ENCODE results near the gene MAP3K20.
"Not testable (repeated sequence)": the region's sequence is repeated elsewhere in the genome, so short reads cannot be mapped to it uniquely, and the experiment has no call there.

Gene MAP3K20

DNA sequence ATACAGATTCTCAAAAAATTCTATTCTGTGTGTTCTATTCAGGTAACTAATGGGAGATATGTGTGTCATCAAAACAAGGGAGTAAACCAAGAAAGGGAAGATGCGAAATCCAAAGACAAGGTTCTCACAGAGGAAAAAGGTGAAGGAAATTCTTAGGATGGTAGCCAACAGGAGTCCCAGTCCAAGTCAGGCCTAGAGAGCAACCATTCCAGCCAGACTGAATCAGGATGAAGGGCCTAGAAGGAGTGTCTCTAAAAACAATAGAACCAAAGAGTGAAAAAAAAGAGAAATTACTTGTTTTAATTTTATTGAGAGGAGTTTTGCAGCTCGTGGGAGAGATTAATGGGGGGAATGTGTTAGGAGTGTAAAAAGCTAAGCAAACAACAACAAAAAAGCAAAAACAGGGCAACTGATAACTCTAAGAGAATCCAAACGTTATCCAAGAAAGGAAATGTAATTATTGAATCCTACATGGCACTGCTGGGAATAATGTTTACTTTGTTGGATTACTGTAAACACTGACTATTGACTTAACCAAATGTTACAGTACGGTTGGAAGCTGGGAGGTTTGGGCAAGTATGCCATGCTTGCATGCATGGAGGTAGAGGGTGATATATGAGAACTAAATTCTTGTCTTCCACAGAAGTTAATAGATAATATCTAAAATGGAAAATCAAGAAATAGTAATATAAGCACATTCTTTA is 12.3 kb downstream of the MAP3K20 start:
- DNase-seq = no peak

DNA sequence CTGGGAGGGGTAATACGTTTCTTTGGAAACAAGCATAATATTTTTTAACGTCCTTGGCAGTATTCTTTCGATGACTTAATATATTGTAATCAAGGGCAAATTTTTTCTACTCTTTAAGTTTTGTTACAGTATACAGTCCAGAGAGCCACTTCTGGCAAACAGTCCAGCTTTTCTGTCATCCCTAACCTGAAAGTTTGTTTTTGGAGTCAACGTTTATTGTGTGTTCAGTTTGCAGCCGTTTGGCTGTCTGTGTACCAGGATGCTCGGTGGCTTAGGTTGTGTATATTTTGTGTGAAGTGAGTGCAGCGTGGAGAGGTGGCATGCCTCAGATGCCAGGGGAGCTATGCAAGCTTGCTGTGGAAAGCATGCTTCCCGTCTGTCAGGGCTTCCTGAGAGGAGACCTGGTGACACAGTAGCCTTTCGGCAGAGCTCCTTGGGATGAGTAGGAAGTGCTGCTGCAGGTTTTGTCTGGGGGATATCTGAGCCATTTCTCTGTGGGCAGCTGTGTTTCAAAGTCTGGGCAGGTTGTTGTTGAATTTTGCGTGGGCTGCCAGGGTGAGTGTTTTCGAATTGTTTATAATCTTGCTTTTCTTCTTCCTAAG is 14.7 kb downstream of the MAP3K20 start:
- no peak for DNase-seq

DNA sequence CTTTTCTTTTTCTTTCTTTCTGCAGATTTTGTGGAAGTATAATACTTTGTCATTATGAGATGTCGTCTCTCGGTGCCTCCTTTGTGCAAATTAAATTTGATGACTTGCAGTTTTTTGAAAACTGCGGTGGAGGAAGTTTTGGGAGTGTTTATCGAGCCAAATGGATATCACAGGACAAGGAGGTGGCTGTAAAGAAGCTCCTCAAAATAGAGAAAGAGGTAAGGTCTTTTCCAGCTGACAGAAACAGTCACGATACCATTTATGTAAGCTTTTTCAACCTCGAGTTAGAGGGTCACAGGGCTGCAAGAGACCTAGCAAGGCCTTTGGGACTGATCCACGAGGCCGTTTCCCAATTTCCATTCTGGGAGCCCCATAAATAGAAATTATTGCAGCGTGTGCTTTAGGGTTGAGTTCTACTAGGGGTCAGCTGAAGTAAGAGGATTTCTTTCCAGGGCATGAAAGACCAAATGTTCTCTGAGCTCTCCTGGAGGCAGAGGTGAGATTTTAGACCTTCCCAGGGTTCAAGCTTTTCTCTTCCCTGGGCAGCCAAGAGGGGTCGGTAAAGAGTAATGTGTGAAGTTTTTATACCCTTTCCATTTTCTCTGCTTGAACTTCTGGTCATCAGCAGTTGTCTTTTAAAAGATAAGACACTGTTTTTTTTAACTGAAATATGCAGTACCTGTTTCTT is 15.5 kb downstream of the MAP3K20 start:
- no peak for DNase-seq

DNA sequence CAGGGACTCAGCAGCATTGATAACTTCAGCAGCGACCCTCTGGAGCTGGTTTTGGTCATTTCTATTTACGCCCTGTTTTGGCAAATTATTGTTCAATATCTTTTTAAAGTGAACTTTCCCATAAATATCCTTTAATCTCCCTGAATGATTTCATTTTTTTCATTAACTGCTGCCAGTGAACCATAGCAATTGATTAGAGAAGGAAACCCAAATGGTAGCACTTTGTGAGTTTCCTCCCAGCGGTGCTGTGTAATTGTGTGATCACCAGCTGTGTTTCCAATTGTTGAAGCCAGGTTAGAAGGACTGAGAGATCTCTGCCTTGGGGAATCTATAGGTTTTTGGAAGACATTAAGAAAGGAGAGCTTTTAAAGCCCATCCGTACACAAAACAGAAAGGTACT is 16.3 kb downstream of the MAP3K20 start:
- no peak for DNase-seq

DNA sequence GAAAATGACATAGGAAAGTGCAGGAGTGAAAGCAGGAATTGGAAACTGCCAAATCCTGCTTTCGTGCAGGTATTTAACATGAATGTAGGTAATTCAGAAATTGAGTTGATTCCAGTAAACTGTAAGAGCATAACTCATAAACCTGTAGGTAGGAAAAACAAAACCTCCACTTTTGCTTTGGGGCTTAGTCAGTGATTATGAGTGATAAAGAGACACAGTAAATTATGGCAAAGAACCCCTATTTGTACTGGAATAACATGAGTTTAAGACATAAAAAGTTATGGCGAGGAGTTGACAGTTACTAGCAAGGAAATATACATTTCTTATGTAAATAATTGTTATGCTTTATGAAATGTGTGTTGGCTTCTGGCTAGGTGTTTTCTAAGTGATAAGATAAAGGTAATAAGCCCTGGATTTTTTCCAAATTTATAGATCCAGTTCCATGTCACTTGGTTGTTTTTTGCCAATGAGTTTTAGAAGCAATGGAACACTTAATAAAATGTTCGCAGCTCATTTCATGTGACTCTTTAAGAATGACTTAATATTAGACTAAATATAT is 17.3 kb downstream of the MAP3K20 start:
- DNase-seq = no peak

DNA sequence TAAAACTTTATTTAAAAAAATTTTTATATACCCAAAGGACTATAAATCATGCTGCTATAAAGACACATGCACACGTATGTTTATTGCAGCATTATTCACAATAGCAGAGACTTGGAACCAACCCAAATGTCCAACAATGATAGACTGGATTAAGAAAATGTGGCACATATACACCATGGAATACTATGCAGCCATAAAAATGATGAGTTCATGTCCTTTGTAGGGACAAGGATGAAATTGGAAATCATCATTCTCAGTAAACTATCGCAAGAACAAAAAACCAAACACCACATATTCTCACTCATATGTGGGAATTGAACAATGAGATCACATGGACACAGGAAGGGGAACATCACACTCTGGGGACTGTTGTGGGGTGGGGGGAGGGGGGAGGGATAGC is 18.0 kb downstream of the MAP3K20 start:
- not testable (repeated sequence) for DNase-seq

DNA sequence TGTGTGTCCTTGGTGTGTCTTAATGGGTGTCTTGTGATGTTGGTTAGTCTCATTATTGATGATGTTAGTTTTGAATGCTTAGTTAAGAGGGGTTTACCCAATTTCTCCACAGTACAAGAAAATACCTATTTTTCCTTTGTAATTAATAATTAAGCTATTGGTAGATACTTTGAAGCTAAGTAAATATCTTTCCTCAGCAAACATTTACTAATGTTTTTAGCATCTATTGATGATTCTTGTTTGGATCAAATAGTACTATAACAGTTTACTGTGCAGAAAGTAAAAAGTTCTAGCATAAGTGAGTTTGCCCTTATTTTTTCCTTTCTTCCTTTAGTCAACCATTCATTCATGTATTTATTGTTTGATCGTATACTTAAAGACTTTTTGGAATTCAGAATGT is 19.1 kb downstream of the MAP3K20 start:
- no peak for DNase-seq

DNA sequence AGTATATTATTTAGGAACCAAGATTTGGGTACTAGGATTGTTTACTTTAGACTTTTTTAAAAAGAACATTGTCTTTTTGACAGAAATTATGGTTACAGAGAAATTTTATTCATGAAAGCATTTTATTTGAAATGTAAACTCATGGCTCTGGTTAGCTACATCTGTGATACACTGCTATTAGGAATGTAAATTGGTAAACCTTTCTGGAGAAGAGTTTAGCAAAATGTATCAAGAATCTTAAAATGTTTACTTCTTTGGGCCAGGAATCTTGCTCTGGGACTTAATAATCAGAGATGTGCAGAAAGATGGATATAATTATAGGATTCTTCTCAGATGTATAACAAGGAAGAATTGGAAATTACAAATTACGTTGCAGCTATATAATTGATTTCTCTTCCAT is 19.7 kb downstream of the MAP3K20 start:
- DNase-seq = no peak

DNA sequence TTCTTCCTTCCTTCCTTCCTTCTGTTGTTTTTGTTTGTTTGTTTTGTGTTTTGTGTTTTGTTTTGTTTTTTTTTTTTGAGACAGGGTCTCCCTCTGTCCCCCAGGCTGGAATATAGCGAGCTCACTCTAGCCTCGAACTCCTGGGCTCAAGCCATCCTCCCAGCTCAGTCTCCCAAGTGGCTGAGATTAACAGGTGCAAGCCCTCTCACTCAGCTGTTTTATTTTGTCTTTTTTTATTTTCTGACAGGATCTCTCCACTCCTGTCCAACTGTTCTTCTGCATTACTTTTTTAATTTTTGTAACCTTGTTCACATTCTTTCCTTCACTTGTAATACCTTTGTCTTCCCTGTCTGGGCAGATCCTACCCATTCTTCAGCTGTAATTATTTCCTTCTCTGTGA is 23.6 kb downstream of the MAP3K20 start:
- no peak for DNase-seq

DNA sequence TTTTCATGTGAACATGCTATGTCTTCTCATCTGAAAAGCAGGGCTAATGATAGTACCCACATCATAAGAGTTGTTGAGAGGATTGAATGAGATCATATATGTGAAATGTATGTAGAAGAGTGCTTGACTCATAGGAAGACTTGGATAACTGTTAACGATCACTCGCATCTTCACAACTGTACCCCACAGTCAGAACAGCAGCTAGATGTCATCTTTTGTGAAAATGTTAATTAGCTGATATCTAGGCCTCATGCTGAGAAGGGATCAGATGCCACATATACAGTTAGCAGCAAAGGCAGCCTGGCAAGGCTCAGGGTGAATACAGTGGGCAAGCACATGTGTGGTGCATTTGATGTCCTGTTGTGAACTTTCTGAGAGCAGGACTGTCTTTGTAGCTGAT is 24.2 kb downstream of the MAP3K20 start:
- DNase-seq = no peak

DNA sequence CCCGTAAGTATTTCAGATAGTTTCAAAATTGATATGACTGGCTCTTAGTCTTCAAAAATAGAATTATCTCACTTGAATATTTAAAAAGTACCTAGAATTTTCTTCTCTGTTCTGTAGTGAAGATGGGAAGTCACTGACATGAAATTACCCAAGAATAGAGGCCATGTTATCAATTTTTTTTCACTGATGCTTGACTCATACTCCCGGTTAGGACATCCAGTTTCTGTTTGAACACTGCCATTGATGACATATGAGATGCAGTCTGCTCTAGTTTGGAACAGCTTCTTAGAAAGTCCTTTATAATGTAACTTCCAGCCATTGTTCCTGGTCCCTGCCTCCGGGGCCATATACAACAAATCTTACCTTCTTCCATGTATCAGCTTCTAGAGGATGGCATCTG is 26.0 kb downstream of the MAP3K20 start:
- no peak for DNase-seq

DNA sequence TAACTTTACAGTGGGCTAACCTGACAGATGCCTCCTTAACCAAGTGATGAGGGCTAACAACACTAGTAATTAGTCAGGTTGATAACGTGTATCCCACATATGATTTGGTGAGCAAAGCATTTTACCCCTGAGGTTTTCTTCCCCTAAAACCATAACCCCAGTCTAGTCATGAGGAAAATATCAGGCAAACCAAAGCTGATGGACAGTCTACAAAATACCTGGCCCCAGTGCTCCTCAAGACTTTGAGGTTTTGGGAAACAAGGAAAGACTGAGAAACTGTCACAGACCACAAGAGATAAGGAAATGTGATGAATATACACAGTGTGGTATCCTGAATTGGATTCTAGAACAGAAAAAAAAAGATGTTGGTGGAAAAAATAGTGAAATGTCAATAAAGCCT is 28.5 kb downstream of the MAP3K20 start:
- no peak for DNase-seq

DNA sequence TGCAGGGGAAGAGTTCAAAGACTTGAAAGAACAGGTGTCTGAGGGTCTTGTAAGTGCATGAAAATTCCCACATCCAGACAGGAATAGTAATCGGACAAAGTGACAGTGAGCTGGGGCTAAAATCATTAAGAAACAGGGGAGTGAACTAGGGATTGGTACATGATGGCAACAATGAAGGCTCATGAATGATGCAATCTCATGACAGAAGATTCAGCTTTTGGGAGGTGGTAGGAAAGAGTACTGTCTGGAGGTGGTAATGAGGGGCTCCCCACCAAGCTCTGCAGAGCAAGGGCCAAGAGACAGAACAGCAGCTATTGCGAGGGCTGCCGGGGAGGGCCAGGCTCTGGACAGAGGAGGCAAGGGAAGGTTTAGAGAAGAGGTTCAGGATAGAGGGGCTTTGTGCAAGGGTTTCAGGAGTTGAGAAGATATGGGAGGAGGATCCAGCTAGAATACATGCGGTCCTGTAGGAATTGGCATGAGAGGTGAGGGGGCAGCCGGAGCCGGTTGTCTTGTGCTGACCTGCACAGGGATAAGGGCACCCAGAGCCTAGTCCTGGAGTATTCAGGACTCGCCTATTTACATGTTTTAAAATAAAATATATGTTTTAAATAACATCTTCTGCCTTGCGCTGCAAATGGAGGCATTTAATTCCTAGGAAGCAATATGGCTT is 31.4 kb downstream of the MAP3K20 start:
- DNase-seq = no peak

DNA sequence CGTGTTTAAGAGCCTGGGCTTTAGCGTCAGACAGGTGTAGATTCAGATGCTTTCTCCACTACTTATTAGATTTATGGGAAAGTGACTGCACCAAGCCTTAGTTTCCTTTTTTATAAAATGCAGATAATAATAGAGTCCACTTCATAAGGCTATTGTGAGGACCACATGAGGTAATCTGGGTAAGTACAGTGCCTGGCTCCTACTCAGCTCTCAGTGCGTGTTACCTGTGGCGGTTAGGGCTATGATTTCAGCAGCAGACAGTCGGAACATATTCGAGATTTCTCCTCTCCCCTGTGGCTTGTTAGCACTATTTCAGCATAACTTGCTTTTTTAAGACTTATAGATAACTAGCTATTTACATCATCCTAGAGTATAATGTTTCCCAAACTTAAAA is 32.0 kb downstream of the MAP3K20 start:
- DNase-seq = no peak

DNA sequence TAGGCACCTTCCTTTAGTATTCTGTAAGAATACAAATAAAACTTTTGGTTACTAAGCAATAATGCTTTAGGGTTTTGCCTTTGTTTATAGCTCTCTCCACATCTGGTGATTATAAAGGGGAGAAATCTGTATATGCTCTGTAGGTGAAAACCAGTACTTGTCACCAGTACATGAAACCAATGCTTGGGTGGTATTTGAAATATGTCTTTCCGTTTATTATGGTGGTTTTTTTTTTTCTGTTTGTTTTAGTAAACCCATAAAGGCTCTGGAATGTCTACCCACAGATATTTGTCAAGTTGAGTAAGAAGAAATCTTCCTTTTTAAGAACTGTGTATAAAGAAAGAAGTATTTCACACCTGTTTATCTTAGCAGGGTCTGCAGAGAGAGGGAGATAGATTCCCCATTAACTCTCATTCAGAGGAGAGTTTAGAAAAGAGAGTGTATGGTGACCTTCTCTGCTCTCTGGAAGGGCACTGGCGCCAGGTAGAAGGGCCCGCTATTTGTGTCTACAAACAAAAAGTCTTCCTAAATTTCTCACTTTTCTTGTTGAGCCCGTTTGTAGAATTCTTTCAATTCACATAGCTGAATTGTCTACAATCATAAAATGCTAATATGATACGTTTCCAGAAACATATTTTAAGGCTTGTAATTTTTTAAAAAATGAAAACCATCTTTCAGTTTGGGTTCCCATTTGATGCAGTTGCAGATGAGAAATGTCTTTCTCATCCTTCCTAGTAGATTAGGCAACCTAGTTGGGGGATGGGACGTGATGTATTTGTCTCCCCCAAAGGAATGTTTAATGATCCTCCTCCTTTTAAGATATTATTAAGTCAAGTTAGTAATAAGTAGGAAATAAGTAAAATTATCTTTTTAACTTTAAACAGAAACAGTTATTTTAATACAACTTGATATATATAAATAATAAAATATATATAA is 33.9 kb downstream of the MAP3K20 start:
- DNase-seq = no peak

DNA sequence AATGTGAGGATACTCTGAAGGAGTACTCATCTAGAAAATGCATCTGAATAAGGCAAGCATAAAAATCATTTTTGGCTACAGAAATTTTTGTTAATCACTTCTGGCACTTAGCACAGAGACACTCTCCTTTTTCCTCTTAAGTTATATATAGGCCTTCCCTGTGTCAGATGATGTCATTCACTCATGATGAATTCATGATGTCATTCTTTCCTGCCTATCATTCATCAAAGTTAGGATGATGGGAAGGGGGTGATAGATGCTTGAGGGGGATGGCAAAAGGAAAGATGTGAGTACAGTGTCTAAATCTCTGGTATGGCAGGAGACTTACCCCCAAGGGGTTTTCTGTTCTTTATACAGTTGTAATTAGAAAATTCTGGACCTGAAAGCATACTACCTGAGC is 42.0 kb downstream of the MAP3K20 start:
- DNase-seq = no peak

DNA sequence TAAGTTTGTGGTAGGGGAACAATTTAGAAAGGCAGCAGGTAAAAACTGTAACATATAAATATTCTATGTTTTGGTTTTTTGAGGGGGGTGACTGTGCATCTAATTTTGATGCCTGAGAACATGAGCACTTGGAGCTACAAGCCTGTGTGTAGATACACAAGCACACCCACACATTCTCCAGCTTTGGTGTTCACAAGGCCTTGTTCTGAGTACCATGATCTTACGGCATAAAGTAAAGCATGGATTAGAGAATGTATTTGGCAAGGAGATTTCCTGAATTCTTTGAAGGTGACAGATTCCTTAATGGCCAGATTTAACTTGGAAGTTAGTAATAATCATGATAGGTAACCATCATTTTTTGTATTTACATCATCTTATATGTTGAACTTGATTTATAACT is 42.7 kb downstream of the MAP3K20 start:
- no peak for DNase-seq

DNA sequence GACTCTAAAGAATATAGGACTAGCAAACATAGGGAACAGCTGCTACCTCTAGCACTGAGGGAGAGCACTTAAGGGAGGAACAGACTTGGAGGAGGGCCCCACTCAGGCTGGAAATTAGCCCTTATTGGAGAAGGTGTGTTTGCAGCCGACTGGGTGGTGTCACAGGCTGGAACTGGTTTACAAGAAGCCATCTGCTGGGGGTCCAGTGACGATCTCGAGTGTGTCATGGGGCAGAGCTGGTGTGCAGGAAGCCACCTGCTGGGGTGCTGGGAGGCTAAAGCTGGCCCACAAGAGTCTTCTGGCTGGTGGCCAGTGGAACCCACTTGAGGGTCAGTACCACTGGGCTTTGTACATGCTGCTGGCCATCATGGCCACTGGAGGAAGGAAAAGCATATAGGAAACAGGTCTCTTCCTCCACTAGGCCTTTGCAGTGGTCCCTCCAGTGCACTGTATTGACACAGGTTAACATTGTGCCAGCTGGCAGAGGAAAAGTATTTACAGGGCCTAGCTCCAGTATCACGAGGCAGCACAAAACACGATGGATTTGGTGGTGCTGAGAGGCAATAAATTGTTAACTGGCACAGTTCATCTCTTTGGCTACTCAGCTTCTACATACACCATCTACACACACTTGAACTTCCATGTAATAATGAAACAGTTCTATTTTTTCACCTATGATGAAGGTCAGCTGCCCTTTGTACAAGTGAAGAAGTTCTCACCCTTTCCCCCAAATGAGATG is 43.6 kb downstream of the MAP3K20 start:
- peak; percentile 7 for DNase-seq

DNA sequence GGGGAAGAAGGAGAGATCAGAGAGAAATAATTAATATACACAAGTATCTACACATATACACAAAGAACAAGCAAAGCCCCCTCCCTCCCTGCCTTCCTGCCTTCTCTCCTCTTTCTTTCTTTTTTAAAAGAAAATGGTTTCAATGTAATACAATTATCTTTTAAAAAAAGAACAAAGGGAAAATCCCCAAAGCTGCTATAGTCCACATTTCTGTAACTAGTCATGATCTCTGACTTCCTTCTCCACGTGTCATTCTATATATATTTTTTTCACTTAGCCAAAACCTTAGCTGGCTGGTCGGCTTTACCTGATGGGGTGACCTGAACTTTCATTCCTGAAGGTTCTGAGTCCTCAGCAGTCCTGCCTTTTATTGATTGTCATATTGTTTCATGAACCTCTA is 44.3 kb downstream of the MAP3K20 start:
- no peak for DNase-seq

DNA sequence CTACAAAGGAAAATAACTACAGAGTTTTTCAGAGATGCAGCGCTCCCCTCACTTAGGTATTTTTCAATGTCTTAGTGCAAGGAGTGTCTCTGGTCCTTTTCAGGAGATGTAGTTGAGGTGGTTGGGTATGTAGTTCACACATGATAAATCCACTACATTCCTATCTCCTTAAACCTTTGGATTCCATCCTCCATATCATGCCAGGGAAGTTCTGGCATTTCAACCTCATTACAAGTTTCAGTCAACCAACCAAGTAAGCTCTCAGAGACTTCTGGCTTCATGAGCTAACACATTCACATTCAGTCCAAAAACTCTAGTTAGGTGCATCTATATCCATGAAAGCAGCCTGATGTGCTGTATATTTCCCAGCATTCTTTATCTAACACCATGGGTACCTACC is 47.3 kb downstream of the MAP3K20 start:
- no peak for DNase-seq

DNA sequence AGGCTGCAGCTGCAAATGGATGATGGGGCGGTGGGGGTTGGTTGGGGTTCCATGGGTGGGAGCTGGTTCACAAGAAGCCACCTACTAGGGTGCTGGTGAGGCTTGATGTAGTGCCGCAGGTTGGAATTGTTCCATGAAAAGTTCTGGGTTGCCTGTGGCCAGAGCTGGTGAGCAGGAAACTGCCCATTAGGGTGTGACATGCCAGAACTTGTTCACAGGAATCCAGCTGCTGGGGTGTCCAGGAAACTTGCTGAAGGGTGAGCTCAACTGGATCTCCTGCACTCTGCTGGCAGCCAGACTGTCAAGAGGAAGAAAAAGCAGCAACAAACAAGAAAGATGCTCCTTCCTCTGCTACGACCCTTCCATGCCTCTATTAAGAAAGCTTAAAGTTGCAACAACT is 48.8 kb downstream of the MAP3K20 start:
- DNase-seq = peak; percentile 11

DNA sequence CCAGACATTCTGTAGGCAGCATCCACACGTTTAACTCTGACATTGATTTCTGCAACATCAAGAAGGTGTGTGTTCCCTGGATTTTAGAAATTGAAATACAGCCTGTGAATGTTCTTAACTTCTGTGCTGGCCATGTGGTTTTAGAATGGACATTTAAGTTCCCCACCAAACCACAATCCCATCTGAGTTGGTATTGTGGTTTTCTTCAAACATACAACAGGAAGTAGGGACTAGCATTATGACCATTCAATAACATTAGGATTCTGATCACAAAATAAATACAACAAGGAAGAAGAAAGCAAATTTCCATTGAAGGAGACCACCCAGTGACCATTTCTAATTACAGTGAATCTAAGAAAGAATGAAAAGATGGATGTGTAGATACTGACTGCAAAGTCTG is 51.2 kb downstream of the MAP3K20 start:
- DNase-seq = no peak

Measured in NCI-H1105 treated with DMSO at 0.1 percent for 48 hours (cell line).